Measurements from ENCODE around the gene SNX24. TPM values are rescaled to one million over a fixed set of nuclear protein-coding genes. Genes with fewer than 3 reads are reported as not detected.

Gene SNX24
- total RNA-seq, 1 experiment from 2014 or later = 10.8 TPM

DNA sequence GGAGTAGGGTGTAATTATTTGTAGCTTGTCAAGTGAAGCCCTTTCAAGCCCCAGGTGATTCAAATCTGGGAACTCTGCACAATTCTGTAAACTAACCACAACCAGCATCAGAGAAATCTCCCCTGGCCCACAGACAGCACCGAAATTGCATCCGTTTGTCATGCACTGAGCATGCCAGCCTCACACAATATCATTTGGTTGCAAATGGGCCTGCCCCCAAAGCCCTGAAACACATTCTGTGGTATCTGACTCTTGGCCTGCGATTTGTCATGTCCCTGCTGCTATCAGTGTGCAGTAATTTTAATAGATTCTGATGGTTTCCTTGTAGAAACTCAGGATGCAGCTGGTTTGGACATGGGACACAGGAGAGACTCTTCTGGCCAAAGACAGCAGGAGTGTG is 35.3 kb downstream of the SNX24 start:
- Histone ChIP-seq H3K9me3 (ENCODE audit: control insufficient read depth in 1 of 2, insufficient read depth in 1 of 2, low read depth in 1 of 2, low read length in 2 of 2) (no peaks in the 10 kb centered on the region), H3K36me3 (ENCODE audit: control insufficient read depth in 1 of 2, insufficient read depth in 2 of 2, low read length in 2 of 2) (no peaks in the 10 kb centered on the region), H3K4me1 (ENCODE audit: control insufficient read depth in 1 of 2, insufficient read depth in 2 of 2, low read length in 2 of 2) (no peaks in the 10 kb centered on the region), H3K27me3 (ENCODE audit: insufficient read depth, low read length) (no peaks in the 10 kb centered on the region), H3K79me2 (ENCODE audit: insufficient read depth, low read length) (no peaks in the 10 kb centered on the region), H2AFZ (ENCODE audit: low read depth, low read length, poor library complexity, severe bottlenecking) (no peak overlapping the region), H3K4me3 (replicated peaks in 1 of 2; ENCODE audit: low read depth in 1 of 2, low read length in 2 of 2) (no peak overlapping the region), H3K4me2 (ENCODE audit: low read length) (no peak overlapping the region), H3K27ac (ENCODE audit: low read depth, low read length) (no peak overlapping the region), H3K9ac (ENCODE audit: low read length) (no peak overlapping the region), H3K9me2 (ENCODE audit: insufficient read depth) (no peaks in the 10 kb centered on the region), H4K20me1 (ENCODE audit: insufficient read depth) (no peaks in the 10 kb centered on the region)
- BruUV-seq (replicated peaks) = no TSS peak
- DNase-seq (ENCODE audit: low read depth, low spot score) (no peak), ATAC-seq (no peak)
- ChIA-PET CTCF (no interaction called here), POLR2A (no interaction called here), RAD21 (ENCODE audit: low non-redundant PET in 1 of 2, low total read pairs in 2 of 2, uncharacterized antibody in 2 of 2, unreplicated experiment in 2 of 2) (no interaction called here)
- intact Hi-C loops (cut with micrococcal nuclease) = loop anchor here (10.0 kb wide), 1 partner anchor 176 kb away; no protein-coding TSS in a partner anchor
- no peak for TF ChIP-seq CBX3 (IDR thresholded peaks at IDR 0.05; ENCODE audit: low read depth)
- TF ChIP-seq, protein P1, sequence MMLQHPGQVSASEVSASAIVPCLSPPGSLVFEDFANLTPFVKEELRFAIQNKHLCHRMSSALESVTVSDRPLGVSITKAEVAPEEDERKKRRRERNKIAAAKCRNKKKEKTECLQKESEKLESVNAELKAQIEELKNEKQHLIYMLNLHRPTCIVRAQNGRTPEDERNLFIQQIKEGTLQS (IDR thresholded peaks at IDR 0.05) = no peak
- TF ChIP-seq, protein P2, sequence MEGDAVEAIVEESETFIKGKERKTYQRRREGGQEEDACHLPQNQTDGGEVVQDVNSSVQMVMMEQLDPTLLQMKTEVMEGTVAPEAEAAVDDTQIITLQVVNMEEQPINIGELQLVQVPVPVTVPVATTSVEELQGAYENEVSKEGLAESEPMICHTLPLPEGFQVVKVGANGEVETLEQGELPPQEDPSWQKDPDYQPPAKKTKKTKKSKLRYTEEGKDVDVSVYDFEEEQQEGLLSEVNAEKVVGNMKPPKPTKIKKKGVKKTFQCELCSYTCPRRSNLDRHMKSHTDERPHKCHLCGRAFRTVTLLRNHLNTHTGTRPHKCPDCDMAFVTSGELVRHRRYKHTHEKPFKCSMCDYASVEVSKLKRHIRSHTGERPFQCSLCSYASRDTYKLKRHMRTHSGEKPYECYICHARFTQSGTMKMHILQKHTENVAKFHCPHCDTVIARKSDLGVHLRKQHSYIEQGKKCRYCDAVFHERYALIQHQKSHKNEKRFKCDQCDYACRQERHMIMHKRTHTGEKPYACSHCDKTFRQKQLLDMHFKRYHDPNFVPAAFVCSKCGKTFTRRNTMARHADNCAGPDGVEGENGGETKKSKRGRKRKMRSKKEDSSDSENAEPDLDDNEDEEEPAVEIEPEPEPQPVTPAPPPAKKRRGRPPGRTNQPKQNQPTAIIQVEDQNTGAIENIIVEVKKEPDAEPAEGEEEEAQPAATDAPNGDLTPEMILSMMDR (IDR thresholded peaks at IDR 0.05 in 2 of 3, conservative IDR thresholded peaks at IDR 0.05 in 1 of 3; ENCODE audit: borderline replicate concordance in 1 of 3, insufficient read depth in 1 of 3, low read depth in 2 of 3, low read length in 2 of 3) = no peak
- no peak for TF ChIP-seq JUND (IDR thresholded peaks at IDR 0.05)
- TF ChIP-seq, protein P3, sequence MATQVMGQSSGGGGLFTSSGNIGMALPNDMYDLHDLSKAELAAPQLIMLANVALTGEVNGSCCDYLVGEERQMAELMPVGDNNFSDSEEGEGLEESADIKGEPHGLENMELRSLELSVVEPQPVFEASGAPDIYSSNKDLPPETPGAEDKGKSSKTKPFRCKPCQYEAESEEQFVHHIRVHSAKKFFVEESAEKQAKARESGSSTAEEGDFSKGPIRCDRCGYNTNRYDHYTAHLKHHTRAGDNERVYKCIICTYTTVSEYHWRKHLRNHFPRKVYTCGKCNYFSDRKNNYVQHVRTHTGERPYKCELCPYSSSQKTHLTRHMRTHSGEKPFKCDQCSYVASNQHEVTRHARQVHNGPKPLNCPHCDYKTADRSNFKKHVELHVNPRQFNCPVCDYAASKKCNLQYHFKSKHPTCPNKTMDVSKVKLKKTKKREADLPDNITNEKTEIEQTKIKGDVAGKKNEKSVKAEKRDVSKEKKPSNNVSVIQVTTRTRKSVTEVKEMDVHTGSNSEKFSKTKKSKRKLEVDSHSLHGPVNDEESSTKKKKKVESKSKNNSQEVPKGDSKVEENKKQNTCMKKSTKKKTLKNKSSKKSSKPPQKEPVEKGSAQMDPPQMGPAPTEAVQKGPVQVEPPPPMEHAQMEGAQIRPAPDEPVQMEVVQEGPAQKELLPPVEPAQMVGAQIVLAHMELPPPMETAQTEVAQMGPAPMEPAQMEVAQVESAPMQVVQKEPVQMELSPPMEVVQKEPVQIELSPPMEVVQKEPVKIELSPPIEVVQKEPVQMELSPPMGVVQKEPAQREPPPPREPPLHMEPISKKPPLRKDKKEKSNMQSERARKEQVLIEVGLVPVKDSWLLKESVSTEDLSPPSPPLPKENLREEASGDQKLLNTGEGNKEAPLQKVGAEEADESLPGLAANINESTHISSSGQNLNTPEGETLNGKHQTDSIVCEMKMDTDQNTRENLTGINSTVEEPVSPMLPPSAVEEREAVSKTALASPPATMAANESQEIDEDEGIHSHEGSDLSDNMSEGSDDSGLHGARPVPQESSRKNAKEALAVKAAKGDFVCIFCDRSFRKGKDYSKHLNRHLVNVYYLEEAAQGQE (IDR thresholded peaks at IDR 0.05; ENCODE audit: low read depth) = no peak
- TF ChIP-seq SRF (IDR thresholded peaks at IDR 0.05; ENCODE audit: low read depth) = no peak
- no peak for TF ChIP-seq EGR1 (IDR thresholded peaks at IDR 0.05; ENCODE audit: low read depth)
- TF ChIP-seq SP1 (IDR thresholded peaks at IDR 0.05; ENCODE audit: low read depth) = no peak
- no peak for TF ChIP-seq POLR2AphosphoS5 (IDR thresholded peaks at IDR 0.05; ENCODE audit: low read depth, low read length)
- TF ChIP-seq ZNF274 (IDR thresholded peaks at IDR 0.05; ENCODE audit: low read depth, low read length) = no peak
- TF ChIP-seq, protein P4, sequence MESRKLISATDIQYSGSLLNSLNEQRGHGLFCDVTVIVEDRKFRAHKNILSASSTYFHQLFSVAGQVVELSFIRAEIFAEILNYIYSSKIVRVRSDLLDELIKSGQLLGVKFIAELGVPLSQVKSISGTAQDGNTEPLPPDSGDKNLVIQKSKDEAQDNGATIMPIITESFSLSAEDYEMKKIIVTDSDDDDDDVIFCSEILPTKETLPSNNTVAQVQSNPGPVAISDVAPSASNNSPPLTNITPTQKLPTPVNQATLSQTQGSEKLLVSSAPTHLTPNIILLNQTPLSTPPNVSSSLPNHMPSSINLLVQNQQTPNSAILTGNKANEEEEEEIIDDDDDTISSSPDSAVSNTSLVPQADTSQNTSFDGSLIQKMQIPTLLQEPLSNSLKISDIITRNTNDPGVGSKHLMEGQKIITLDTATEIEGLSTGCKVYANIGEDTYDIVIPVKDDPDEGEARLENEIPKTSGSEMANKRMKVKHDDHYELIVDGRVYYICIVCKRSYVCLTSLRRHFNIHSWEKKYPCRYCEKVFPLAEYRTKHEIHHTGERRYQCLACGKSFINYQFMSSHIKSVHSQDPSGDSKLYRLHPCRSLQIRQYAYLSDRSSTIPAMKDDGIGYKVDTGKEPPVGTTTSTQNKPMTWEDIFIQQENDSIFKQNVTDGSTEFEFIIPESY (IDR thresholded peaks at IDR 0.05; ENCODE audit: extremely low read depth, insufficient replicate concordance, low read length) = no peak
- no peak for TF ChIP-seq ELF1 (IDR thresholded peaks at IDR 0.05; ENCODE audit: borderline replicate concordance, low read depth)
- TF ChIP-seq EZH2phosphoT487 (IDR thresholded peaks at IDR 0.05; ENCODE audit: borderline replicate concordance) = no peak
- TF ChIP-seq ZFX (IDR thresholded peaks at IDR 0.05) = no peak
- no peak for TF ChIP-seq SIN3A (IDR thresholded peaks at IDR 0.05; ENCODE audit: low read depth)
- TF ChIP-seq YY1 (IDR thresholded peaks at IDR 0.05; ENCODE audit: extremely low read depth, insufficient replicate concordance, low read depth, low read length) = no peak
- no peak for TF ChIP-seq CEBPB (IDR thresholded peaks at IDR 0.05; ENCODE audit: low read depth)
- no peak for TF ChIP-seq TCF7L2 (IDR thresholded peaks at IDR 0.05; ENCODE audit: borderline replicate concordance, extremely low read depth, insufficient read depth, insufficient read length)
